PFSK-1 (cell line): ENCODE data around the gene DAB1.

ENCODE experiments used
- FOXP2 ChIP-seq: optimal IDR thresholded peaks from 2 replicates; pipeline ENCODE3; 2011; ENCODE audit warnings: borderline replicate concordance, control low read depth, inconsistent platforms; ENCODE audit not compliant: insufficient read depth; ENCODE audit errors: extremely low read length, extremely low read depth
- POLR2AphosphoS5 ChIP-seq: IDR thresholded peaks from 2 replicates; pipeline ENCODE4 v1.6.1; 2012; ENCODE audit warnings: low read depth, mild to moderate bottlenecking, control low read depth, low read length, moderate library complexity
- SIN3A ChIP-seq: IDR thresholded peaks from 2 replicates; pipeline ENCODE4 v1.6.1; 2012; ENCODE audit warnings: mild to moderate bottlenecking, low read length, moderate library complexity, borderline replicate concordance; ENCODE audit not compliant: insufficient read depth
- TAF1 ChIP-seq: IDR thresholded peaks from 2 replicates; pipeline ENCODE4 v1.6.1; 2012; ENCODE audit warnings: low read length, control low read depth, borderline replicate concordance; ENCODE audit not compliant: insufficient read depth
- TF ChIP-seq, protein P1 (sequence below), 2 experiments: IDR thresholded peaks; 2 replicates each; pipeline versions ENCODE4 v1.6.1 to v1.8.0; 2011 to 2012; ENCODE audit warnings: low read depth in 2 of 2, low read length in 2 of 2, control low read depth in 1 of 2, inconsistent platforms in 1 of 2, mild to moderate bottlenecking in 1 of 2, moderate library complexity in 1 of 2; ENCODE audit not compliant: insufficient read depth in 1 of 2

The DAB1 gene

DNA sequence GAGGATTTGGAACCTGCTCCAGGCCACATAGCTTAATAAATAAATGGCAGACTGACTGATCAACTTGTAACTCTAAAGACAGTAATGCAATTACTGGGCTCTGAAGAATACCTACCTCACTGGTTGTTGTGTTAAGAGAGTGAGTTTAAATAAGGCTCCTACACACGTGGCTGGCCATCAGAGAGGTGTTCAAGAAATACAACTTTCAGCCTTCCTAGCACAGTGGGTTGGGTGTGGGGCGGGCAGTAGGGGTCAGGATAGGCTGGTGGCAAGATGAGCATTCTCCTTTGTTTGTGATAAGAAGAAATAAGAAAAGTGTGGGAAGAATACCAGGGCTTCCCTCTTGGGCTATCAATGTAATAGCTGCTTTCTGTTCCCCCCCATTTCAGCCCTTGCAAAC, 151.3 kb downstream of the DAB1 start:
- TF ChIP-seq FOXP2: no peak
- TF ChIP-seq, protein P1, sequence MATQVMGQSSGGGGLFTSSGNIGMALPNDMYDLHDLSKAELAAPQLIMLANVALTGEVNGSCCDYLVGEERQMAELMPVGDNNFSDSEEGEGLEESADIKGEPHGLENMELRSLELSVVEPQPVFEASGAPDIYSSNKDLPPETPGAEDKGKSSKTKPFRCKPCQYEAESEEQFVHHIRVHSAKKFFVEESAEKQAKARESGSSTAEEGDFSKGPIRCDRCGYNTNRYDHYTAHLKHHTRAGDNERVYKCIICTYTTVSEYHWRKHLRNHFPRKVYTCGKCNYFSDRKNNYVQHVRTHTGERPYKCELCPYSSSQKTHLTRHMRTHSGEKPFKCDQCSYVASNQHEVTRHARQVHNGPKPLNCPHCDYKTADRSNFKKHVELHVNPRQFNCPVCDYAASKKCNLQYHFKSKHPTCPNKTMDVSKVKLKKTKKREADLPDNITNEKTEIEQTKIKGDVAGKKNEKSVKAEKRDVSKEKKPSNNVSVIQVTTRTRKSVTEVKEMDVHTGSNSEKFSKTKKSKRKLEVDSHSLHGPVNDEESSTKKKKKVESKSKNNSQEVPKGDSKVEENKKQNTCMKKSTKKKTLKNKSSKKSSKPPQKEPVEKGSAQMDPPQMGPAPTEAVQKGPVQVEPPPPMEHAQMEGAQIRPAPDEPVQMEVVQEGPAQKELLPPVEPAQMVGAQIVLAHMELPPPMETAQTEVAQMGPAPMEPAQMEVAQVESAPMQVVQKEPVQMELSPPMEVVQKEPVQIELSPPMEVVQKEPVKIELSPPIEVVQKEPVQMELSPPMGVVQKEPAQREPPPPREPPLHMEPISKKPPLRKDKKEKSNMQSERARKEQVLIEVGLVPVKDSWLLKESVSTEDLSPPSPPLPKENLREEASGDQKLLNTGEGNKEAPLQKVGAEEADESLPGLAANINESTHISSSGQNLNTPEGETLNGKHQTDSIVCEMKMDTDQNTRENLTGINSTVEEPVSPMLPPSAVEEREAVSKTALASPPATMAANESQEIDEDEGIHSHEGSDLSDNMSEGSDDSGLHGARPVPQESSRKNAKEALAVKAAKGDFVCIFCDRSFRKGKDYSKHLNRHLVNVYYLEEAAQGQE (IDR thresholded peaks at IDR 0.05; ENCODE audit: insufficient read depth in 1 of 2, low read depth in 2 of 2, low read length in 2 of 2): no peak
- no peak for TF ChIP-seq SIN3A
- TF ChIP-seq POLR2AphosphoS5: no peak
- TF ChIP-seq TAF1: no peak

DNA sequence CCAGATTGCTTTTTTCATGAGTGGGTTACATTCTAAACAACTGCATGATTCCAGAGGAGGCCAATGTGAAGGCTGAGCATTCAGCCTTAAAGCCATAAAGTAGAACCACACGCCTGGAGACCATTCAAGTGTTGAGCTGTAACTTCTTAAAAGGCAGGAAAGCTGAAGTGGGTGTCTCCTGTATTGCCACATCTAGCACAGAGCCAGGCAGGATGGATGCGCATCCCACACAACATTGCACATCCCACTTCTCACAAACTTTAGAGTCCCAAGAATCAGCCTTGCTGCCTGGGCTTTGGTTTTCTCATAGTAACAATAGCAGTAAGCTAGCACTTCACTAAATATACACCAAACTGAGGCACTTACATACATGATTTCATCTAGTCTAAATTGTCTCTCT, 151.7 kb downstream of the DAB1 start:
- no peak for TF ChIP-seq FOXP2
- TF ChIP-seq, protein P1 (IDR thresholded peaks at IDR 0.05; ENCODE audit: insufficient read depth in 1 of 2, low read depth in 2 of 2, low read length in 2 of 2): no peak
- no peak for TF ChIP-seq POLR2AphosphoS5
- TF ChIP-seq SIN3A: no peak
- no peak for TF ChIP-seq TAF1

DNA sequence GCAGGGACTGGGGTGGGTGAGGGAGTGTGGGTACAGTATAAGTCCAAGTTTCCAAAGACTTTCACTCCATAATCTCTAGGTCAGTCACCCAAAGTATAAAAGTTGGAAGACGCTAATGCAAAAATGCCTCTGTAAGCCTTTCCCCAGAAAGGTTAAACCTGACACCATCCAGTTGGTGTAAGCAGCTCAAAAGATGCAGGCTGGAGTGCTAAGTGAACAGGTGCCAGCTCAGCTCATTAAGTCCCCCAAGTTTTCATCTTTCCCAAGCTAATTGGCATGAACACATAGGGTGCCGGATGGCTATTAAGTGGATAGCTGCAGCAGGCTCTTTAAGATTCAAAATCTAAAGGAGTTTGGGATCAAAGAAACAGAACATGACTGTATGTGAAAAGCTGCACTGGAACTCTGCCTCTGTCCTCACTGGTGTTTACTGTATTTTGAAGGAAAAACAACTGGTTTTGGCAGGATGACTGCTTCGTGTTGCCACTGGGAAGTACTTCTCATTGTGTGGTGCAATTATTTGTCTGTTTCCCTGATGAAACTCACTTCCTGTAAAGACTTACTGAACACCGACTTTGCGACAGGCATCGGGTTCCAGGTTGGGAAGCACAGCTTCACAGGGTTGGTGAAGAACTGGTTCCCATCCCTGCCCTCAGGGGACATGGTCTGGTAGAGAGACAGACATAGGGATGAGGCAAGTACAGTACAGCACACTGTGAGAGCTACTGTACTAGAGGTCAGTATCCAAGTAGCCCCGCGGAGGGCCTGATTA, 152.7 kb downstream of the DAB1 start:
- TF ChIP-seq, protein P1 (IDR thresholded peaks at IDR 0.05; ENCODE audit: insufficient read depth in 1 of 2, low read depth in 2 of 2, low read length in 2 of 2): no peak
- TF ChIP-seq SIN3A (no peak), FOXP2 (no peak), POLR2AphosphoS5 (no peak), TAF1 (no peak)

DNA sequence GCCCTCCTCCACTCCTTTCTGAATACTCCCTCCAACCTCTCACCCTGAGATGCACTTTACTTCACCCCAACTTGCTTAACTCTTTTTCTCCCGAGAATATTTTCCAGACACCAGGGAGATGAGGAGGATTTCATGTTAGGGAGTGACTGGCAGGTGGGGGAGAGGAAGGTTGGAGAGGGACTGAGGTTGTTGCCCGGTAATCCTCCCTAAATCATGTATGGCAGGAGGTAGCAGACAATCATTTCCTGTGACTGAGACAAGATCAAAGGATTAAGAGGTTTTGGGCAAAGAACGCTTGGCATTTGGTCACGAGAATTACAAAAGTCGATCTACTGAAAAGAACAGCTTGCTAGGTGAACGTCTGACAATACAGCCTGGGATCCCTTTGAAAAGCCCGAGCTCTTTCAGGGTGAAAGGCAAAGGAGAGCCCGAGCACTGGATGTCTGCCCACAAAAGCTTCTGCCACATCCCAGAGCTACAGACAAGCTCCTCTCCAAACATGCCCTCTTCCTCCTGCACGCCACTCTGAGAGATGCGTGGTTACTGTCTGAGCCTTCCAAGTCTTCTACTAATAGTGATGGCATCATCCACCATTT, 154.1 kb downstream of the DAB1 start:
- no peak for TF ChIP-seq POLR2AphosphoS5
- TF ChIP-seq SIN3A: no peak

DNA sequence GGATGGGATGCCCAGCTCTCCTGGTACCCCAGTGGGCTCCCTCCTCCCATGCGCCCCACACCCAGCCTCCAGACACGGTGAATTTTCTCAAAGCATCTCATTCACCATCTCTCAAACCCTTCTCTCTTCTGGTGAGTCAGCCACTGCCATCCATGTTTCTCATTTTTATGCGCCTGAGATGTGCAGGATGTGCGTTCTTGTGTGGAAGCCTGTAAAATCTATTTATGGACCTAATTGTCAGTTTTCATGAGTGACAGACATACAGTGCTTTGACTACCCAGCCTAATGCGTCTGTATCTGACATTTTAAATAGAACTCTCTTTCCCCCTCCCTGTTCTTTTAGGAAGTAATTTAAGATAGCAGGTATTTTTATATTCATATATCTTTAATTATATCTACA, 158.8 kb downstream of the DAB1 start:
- TF ChIP-seq POLR2AphosphoS5 (no peak), TAF1 (no peak), FOXP2 (no peak), SIN3A (no peak)
- TF ChIP-seq, protein P1 (IDR thresholded peaks at IDR 0.05; ENCODE audit: insufficient read depth in 1 of 2, low read depth in 2 of 2, low read length in 2 of 2): no peak
